GM18867 (cell line): ENCODE measurements around the gene TNS3.

Source experiments
- ATAC-seq: cut with Tn5 transposase; IDR thresholded peaks from one replicate; pipeline ENCODE4 v1.9.1; 2021; ENCODE audit warnings: mild to moderate bottlenecking, moderate library complexity; ENCODE audit not compliant: unreplicated experiment

TNS3 gene

DNA sequence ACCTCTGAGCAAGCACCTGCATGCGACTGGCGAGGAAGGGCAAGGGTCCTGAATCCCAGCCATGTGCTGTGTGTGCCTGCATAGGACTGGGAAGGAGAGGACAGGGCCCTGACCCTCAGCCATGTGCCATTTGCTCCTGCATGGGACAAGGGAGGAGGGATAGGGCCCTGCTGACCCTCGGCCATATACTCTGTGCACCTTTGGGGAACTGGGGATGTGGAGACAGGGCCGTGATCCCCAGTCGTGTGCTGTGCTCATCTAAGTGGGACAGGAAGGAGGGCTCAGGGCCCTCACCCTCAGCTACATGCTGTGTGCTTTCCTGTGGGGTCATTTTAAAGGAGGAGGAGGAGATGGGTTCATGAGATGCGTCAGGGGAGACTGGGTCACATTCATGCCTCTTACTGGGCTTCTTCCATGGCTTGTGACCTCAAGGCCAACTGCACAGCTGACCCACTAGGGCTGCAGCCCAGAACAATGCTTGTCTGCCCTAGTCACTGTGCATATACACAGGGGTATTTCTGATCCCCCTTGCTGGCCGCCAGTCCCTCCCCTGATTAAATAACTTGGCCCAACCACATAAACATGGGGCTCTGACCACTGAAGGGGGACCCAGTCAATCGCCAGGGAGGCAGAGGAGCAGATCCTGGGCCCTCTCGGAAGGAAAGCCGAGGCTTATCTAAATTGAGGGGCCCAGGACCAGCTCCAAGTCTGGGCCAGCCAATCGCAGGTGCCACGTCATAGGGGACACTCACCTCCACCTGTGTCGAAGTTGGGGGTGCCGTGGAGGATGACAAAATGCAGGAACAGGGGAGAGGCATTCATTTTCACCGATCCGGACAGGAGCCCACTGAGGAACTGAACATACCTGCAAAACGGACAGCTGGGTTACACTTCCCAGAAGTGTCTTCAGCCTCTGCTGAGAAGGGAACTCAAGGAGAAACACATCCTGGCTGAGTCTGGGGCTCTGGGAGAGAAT lies 167.3 kb downstream of the TNS3 start:
- ATAC-seq, result no peak

DNA sequence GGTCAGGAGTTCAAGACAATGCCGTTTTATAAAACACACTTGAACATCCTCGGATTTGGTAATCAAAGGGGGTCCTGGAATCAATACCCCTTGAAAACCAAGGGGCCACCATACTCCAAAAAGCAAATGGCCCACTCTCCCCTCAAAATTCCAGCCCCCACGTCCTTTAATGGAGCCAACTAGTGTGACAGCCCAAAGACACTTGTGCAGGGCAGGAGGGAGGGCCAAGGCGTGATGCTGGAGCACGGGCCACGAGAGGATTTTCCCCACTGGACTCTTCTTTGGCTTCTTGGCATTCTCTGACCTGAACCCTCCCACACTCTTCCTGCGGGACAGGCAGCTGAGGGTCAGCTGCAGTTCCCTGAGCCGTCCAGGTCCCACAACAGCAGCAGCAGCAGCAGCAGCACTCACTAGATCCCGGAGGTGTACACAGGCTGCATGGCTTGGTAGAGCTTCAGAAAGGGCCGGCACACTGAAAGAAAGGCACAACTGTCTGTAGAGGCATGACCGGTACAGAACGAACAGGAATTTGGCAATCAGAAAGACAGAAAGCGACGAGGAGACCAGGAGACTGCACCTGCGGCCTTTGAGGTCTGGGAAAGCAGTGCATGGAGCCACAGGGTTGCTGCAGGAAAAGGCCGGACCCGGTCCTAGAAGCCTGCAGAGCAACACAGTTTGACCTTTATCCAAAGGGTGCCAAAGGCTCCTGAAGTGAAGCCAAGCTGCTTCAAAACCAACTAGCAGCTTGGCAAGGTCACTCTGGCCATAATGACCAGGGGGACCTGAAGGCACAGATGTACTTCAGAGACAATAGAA lies 168.2 kb downstream of the TNS3 start:
- no peak for ATAC-seq

DNA sequence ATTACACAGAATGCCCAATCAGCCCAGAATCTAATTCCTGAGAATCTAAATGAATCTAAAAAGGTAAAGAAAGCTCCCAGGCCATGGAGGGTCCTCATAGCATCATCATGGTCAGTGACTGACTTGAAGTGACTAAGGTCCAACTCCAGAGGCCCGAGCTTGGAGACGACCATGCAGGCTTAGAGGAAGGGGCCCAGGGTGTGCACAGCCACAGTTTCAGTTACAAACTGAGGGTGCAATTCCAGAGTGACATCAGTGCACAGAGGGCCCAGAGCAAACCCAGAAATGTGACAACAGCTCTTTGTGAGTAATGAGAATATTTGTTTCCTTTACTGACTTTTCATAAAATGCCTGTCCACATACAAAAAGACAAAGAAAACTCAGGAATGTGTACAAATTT lies 170.0 kb downstream of the TNS3 start:
- ATAC-seq, result no peak

DNA sequence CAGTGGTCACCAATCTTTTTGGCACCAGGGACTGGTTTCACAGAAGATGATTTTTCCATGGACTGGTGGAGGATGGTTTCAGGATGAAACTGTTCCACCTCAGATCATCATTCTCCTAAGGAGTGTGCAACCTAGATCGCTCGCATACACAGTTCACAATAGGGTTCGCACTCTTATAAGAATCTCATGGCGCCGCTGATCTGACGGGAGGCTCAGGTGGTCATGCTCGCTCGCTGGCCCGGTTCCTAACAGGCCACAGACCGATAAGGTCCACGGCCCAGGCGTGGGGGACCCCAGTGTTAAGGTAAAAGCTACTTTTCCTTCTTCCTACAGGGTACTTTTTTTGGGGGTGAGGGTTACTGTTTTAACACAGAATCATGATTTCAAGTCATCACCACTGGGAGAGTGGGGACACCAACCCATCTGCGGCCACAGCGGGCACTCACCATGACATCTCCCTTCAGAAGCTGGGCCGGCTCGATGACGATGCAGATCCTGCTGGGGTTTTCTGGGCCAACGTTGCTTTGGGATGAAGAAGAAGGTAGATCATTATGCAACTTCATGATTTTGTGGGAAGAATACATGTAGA lies 170.5 kb downstream of the TNS3 start:
- no peak for ATAC-seq

DNA sequence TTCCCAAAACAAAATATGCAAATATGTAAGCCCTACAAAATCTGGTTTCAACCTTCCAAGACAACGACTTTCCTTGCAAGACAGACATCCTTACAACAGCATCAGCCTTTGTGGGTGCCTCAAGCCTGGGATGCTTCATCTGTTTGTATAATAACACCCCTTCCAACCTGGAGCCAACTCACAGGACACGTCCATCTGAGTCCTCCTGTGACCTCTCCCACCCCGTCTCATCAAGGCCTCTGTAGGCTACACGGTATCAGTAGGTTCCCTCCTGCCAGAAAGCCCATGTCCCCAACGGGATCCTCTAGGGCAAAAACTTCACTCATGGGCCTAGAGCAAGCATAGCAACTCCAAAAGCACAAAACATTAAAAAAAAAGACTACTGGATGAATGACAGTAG lies 173.2 kb downstream of the TNS3 start:
- no peak for ATAC-seq

DNA sequence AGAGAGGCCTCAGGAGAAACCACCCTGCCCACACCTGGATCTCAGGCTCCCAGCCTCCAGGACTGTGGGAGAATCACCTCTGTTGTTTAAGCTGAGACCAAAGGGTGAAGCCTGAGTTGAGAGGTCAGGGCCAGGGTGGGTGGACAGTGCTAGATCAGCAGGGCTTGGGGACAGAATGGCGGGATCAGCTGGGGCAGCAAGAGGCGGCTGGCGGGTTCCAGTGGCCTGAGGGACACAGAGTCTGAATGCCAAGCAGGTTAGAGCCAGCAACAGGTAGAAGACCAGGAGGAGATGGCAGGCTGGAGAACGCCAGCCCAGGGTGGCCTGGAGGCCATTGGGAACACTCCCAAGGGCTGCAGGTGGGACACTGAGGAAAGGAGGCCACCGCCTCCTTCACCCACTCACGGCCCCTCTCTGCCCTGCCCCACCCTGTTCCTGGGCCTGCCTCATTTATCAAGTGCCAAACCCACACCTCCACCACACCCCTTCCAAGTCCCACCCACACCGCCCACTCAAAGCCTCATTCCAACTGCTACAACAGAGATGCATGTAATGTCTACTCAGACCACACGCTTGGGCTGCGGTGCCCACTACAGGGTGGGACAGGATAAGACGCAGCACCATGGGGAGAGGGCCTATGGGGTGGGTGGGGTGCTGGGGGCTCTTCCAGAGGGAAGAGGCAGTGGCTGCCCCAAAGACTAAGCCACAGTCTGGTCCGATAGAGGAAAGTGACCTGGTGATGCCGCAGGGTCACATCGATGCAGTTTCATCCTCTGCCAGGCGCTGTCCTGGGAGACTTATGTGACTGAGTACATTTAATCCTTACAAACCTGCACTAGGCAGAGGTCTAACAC lies 173.9 kb downstream of the TNS3 start:
- no peak for ATAC-seq

DNA sequence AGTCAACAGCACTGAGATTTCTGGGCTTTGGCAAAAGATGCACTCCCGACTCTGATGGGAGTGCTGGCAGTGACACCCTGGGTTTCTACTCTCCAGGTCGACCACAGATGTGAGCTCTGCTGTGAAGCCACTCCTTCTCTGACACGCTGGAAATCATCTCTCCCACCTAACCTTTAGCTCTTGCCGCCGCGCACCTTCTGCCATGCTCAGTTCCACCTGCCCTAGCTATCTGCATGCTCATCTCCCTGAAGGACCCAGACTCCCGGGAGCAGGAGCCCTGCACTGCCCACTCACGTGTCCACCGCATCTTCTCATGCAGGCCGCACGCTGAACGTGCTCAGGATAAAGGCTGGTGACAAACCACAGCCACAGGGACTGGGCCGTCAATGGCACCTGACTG lies 174.8 kb downstream of the TNS3 start:
- no peak for ATAC-seq

DNA sequence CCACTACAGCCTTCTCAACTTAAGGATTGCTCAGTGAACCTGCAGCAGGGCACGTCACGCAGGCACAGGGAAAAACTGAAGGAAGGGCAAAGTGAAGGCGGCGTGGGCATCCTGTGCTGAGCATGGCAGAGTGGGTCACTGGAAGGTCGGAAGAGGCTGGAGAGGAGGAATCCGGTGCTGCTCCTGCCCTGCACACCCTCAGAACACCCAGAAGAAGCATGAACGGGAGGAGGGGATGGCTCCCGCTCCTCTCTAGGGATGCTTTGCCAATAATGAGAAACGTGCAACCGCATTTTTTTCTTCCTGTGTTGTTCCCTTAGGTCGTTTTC lies 175.1 kb downstream of the TNS3 start:
- ATAC-seq, result no peak

DNA sequence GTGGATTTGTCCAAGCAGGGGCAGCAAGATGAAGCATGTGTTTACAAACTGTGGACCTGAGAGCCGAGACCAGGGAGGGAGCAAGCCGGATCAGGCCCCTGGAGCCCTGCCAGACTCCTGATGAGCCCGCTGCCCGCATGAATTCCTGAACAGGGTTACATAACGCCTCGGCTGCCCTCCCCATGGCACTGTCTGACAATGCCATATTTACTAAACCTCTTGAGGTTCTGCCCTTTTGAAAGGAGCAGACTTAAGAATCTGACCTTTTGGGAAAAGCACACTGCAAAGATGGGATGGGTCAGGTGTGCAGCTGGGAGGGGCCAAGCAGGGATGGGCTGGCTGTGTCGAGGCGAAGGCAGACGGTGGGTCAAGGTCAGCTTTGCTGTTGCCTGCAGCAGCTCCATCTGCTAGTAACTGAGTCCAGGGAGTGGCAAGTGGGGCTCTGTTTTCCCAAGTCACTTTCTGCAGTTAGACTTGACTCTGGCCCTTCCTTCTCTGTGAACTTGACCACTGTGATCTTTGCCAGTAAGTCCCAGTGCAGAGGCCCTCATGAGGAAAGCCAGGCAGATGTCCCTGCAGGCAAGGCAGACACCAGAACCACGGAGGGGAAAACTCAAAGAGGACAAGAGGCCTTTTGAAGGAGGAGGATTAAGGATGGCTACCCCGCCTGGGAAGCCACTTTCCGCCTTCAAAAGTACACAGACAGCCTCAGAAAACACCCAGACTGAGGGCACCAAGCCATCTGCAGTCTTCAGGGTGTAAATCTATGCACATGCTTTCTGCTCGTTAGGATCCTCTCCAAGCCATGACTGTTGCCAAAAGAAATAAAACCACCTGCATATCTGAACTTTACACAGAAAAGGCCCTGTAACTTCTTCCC lies 175.8 kb downstream of the TNS3 start:
- no peak for ATAC-seq

DNA sequence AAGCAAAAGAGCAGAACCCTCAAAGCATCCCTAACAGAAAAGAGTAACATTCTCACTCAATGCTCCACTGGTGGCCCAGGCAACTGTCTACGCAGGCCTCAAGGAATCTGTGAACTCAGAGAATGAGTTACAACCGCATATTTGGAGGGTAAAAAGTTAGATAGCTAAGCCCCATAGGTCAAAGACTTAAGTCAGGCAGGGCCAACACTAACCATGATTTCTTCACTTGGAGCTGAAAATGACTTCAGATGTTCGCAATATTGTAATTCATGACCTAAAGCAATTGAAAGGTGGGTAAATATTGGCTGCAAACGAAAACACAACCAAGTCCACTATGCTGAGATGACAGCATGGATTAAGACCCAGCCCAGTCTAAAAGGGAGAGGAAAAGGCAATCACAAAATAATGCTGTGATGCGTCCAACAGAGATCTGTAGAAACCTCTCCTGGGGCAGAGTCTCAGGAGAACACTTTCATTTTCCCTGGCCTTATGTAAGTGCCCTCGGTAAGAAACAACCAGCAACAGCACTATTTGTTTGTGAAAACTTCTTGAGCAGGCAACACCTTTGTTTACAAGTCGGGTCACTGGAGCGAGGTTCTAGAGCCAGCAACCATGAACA lies 176.5 kb downstream of the TNS3 start:
- ATAC-seq, result no peak

DNA sequence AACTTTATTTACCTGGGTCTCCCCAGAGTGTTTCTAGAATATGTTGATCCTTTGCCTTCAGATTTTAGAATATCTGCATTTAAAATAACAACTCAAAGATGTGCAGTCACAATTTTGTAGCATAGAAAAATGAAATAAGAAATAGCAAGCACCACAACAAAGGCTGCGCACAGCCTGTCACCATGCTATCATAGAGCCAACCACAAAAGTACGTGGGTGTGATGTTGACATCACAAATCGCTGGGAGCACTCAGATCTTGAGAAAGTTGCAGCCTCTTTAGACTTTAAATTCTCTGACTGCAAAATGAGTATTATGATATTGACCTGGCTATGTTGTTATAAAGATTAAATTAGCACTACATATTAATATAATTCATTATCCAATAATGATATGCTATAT lies 177.9 kb downstream of the TNS3 start:
- no peak for ATAC-seq

DNA sequence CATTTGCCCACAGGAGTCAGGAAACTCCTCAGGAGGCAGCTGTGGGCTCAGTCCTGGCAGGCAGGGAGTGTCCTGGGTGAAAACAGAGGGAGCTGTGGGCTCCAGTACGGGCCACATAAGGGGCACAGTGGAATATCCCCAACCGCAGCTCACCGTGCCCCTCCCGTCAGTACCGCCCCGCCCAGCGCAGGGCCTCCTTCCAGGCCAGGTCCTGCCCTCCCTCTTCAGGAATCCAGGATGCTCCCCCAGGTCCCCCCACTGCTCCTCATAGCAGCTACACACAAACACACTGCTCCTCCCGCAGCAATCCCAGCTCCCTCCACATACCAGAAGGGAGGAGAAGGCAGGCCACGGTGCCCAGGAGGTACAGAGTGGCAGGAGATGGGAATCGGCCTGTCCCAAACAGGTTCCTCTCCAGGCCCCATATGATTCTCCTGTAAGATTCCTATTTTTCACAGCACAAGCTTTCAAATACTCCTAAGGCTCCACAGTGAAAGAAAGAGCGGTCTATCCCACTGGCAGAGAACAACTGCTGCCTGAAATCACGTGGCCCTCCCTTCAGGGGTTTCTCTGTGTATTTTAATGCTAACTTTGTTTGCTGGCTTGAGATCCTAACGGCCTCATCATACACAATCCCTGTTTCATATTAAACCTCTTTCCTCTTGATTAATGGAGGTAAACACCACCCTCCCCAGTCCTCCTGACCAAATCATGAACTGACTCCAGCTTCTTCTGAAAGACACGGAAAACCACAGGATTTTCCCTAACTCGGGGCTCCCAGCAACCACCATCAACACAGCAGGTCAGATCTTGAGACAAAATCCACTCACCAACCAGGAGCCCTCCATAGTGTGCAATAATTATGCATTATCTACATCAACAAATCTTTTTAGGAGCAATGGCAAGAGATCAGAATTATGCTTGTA lies 178.7 kb downstream of the TNS3 start:
- ATAC-seq, result no peak

DNA sequence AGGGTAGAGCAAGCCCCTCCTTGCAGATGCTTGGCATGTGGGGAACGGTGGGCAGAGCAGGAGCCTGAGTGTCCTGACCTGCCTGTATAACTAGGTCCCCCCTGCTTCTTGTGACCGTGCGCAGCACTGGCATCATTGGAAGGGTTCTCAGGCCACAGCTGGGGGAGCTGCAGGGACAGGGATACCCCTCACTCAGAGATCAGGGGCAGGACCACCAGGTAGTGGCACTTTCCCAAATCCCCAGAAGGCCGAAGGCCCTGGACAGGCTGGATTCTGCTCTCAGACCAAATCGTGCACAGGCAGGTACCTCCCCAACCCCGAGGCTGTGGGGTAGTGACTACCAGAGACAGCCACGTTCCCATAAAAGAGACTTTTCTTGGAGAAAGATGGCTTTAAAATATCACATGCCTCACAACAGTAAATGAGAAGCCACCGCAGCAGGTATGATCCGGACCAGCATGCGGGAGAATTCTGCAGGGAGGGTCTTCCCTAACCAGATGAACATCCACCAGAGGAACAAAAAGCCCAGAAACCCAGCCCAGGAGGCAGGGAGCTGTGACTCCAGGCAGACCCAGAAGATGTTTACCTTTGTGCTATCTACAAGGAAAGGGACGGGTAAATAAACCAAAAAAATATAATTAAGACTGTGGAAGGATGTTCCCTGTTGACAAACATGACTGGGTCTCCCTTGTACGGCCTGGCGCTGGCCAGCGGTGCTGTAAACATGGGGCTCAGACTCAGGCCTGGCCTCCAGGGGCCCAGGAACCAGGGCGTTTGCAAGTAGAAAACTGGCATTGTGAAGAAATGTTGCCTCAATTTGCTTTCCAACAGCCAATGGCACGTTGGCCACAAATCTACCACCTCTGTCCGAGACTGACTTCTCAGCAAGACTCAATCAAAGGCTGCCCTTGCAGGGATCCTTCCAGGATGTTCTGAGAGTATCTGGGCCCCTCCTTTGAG lies 180.0 kb downstream of the TNS3 start:
- no peak for ATAC-seq

DNA sequence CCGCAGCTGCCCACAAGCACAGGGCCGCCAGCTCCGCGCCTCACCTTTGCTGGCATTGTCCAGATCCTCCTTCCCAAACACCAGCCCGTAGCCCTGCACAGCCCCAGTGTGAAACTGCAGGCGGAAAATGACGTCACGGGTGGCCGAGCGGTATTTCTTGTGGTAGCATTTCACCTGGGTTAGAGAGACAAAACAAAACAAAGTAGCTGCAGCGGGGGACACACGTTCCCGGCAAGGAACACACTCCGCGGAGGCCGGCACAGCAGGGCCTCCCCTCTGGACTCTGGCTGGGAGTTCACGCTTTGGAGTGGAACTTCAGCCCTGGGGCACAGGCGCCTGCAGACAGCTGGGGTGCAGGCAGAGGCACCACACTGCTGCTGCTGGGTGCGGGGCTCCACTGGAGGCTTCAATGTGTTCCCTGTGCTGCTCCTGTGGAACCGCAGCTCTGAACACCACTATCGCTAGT lies 181.1 kb downstream of the TNS3 start:
- no peak for ATAC-seq

DNA sequence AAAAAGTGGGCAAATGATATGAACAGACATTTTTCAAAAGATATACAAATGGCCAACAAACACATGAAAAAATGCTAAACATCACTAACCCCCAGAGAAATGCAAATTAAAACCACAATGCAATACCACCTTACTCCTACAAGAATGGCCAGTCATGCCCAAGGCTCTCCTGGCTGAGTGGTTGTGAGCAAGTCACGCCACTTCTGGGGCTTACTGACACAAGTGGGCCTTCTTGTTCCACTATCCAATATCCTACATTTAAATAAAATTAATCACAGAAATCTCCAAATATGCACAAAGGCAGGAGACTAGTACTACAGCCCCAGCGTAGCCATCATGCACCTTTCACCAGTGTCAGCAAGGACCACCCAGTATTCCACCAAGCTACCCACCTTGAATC lies 181.9 kb downstream of the TNS3 start:
- no peak for ATAC-seq

DNA sequence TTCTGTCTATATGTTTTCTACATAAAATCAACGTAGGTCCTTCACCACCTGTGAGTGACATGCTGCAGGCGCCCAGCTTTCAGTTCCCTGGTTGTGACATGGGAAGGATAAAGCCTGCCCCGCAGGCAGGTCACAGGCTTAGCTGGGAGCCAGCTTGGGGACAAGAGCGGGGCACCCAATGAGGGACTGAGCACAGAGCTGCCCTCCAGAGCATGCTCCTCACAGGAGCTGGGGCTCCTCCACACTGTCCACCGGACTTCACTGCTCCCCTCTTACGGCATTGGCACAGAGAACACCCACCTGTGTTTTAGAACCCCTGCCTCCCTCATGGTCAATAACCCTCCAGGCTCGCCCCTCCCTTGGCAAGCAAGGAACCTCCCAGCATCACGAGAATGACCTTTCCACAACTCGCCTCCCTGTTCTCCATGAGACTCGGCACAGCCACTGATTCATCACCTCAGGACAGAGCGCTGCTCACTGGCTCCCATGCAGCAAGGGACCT lies 187.1 kb downstream of the TNS3 start:
- no peak for ATAC-seq

DNA sequence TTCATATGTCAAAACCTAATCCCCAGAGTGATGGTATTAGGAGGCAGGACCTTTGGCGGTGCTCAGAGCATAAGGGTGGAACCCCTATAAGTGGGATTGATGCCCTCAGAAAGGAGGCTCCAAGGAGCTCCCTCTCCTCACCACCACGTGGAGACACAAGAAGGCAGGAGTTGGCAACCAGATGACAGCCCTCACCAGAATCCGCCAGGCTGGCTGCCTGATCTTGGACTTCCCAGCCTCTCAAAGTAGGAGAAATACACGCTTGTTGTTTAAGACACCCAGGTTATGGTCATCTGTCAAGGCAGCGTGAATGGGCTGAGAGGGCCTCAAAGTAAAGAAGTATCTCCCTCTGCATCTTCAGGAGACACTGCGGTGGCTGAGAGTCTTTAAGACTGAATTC lies 187.7 kb downstream of the TNS3 start:
- no peak for ATAC-seq
